Mucosa of stomach (tissue), 1 donor: ENCODE results near the gene RGL3.
"Not testable (repeated sequence)": the region's sequence is repeated elsewhere in the genome, so short reads cannot be mapped to it uniquely, and the experiment has no call there.

Experiments used
- H3K27me3 ChIP-seq: one replicate; pipeline ENCODE4 v1.7.0; 2013; ENCODE audit warnings: mild to moderate bottlenecking, low read length; ENCODE audit not compliant: control insufficient read depth, insufficient read depth
- H3K36me3 ChIP-seq: one replicate; pipeline ENCODE4 v1.7.0; 2013; ENCODE audit warnings: low read length; ENCODE audit not compliant: control insufficient read depth, insufficient read depth
- H3K4me1 ChIP-seq: one replicate; pipeline ENCODE4 v1.7.0; 2013; ENCODE audit warnings: mild to moderate bottlenecking, low read length; ENCODE audit not compliant: control insufficient read depth, insufficient read depth
- H3K4me3 ChIP-seq: one replicate; pipeline ENCODE4 v1.7.0; 2013; ENCODE audit warnings: low read length
- H3K9ac ChIP-seq: one replicate; pipeline ENCODE4 v1.7.0; 2013; ENCODE audit warnings: mild to moderate bottlenecking, low read length, moderate library complexity
- H3K9me3 ChIP-seq: one replicate; pipeline ENCODE4 v1.7.0; 2013; ENCODE audit warnings: mild to moderate bottlenecking, low read length, moderate library complexity; ENCODE audit not compliant: control insufficient read depth
- donor health status: Pancreatic carcinoma.

Gene RGL3

DNA sequence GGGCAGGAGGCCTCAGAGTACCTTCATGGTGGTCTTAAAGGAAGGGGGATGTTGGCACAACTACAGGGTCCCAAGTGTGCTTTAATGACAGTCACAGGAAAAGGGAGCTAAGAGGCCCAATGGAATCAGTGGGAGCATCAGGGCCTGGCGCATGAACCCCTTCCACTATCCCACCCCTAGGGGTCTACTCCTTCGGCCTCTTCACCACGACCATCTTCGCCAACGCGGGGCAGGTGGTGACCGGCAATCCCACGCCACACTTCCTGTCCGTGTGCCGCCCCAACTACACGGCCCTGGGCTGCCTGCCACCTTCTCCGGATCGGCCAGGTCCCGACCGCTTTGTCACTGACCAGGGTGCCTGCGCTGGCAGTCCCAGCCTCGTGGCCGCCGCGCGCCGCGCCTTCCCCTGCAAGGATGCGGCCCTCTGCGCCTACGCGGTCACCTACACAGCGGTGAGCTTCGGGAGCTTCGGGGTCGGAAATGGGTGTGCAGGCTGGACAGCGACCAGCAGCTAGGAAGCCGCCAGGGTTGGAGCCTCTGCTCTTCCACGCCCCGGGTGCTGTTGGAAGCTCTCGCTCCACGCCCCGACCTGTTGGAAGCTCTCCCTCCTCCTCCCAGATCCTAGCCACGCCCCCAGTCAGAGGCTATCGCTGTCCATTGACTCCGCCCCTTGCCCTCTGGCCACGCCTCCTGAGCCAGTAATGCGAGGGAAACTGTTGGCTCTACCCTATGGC lies 57.9 kb downstream of the RGL3 start:
- peaks cover 7% of the 10 kb centered on the region for H3K4me1 ChIP-seq
- H3K27me3 ChIP-seq = no peaks in the 10 kb centered on the region
- no peaks in the 10 kb centered on the region for H3K9me3 ChIP-seq
- H3K9ac ChIP-seq = no peak overlapping the region
- H3K36me3 ChIP-seq = no peaks in the 10 kb centered on the region
- H3K4me3 ChIP-seq = no peak overlapping the region

DNA sequence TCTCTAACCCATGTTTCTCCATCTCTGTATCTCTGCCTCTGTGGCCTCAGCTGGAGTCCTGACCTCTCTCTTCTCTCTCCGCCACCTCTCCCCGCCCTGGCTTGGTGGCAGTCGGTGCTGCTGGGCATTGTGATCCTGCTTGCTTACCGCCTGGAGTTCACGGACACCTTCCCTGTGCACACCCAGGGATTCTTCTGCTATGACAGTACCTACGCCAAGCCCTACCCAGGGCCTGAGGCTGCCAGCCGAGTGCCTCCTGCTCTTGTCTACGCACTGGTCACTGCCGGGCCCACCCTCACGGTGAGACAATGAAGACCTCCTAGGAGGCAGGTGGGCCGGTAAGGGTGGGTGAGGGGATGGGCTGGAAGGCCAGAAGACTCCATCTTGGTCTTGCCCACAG lies 59.7 kb downstream of the RGL3 start:
- Histone ChIP-seq H3K36me3 (no peaks in the 10 kb centered on the region), H3K4me1 (peaks cover 13% of the 10 kb centered on the region), H3K9me3 (no peaks in the 10 kb centered on the region), H3K27me3 (no peaks in the 10 kb centered on the region), H3K9ac (no peak overlapping the region), H3K4me3 (no peak overlapping the region)

DNA sequence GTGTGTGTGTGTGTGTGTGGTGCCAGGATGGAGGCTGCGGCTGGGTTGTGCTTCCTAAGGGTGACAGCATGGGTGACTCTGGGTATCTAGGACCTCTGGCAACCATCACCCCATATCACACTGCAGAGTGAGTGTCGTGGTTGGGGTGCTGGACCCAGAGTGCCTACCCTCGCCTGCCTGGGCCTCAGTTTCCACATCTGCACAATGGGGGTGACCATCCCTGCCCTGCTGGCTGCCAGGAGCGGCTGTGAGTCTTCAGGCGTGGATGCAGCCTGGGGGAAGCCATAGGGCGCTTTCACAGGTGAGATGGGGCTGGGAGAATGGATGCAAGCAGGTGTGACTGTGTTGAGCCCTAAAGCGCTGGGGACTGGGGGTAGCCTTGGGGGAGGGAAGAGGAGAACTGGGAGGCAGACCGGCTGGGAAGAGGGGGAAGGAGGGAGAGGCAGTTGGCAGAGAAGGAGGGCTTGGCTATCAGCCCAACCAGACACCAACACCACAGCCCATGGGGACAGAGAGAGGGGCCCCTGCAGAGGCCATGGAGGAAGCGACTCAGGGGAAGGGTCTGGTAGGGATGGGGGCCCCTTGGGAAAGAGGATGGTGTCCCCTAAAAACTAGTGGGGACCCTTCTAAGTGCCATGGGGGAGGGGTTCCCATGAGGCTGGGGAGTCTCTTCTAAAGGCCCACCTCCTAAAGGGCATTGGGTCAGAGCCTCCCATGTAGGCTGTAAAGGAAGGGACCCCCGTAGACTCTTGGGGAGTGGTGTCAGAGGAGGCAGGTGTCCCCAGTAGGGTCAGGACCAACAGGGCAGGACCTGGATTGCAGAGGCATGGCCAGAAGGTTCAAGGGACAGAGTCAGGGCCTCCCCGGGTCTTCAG lies 62.2 kb downstream of the RGL3 start:
- Histone ChIP-seq H3K9ac (no peak overlapping the region), H3K27me3 (no peaks in the 10 kb centered on the region), H3K4me1 (peaks cover 12% of the 10 kb centered on the region), H3K4me3 (no peak overlapping the region), H3K36me3 (no peaks in the 10 kb centered on the region), H3K9me3 (no peaks in the 10 kb centered on the region)

- H3K9me3 ChIP-seq = no peaks in the 10 kb centered on the region
- H3K9ac ChIP-seq = peak overlapping the region; percentile 47
- H3K27me3 ChIP-seq = no peaks in the 10 kb centered on the region
- no peak overlapping the region for H3K4me3 ChIP-seq
- peaks cover 8% of the 10 kb centered on the region for H3K4me1 ChIP-seq
- no peaks in the 10 kb centered on the region for H3K36me3 ChIP-seq
Observed at GRCh38 chr19:11356074-11356397, 63.1 kb downstream of the RGL3 start.

DNA sequence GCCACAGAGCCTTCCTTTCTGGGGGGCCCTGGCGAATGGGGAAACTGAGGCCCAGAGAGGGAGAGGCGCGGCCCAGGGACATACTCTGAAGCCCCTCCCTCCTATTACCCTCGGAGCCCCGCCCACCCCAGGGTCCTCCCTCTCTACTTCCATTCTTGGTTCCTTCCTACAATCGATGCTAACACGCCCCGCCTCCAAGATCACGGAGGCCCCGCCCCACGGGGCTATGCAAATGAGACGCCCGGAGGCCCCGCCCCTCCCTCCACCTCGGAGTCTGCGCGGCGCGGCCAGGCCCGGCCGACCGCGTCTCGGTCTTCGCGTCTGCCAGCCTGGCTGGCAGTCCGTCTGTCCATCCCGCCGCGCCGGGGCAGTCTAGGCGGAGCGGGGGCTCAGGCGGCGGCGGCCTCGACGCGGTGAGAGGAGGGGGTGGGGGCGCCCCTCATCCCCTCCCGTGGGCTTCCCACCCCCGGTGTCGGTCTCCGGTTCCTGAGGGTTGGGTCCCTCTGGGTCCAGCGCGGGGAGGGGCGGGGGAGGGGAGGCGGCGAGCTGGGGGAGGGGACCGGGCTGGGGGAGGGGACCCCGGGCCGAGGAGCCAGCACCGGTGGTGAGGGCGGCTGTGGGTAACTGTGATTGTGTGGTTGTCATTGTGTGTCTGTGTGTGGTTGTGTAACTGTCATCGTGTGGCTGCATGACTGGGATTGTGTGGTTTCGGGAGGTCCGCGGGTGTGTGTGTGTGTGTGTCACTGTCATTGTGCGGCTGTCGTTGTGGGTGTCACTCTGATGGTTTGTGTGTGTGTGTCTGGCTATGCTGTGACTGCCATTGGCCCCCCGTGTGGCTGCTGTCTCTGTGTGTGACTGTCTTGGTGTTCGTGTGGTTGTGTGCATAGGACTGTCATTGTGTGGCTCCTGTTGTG lies 63.7 kb downstream of the RGL3 start, which contains the start of gene PLPPR2:
TSS of gene PLPPR2 (plus strand) at position 273 of the 914 bp plus-strand sequence. CDS start 2,242 bp downstream, outside the sequence.
- H3K9me3 ChIP-seq = no peaks in the 10 kb centered on the region
- no peak within 1 kb of the TSS for H3K4me3 ChIP-seq
- H3K4me1 ChIP-seq = peaks cover 8% of the 10 kb centered on the region
- no peaks in the 10 kb centered on the region for H3K36me3 ChIP-seq
- peak within 1 kb of the TSS; percentile 47 for H3K9ac ChIP-seq
- no peaks in the 10 kb centered on the region for H3K27me3 ChIP-seq

DNA sequence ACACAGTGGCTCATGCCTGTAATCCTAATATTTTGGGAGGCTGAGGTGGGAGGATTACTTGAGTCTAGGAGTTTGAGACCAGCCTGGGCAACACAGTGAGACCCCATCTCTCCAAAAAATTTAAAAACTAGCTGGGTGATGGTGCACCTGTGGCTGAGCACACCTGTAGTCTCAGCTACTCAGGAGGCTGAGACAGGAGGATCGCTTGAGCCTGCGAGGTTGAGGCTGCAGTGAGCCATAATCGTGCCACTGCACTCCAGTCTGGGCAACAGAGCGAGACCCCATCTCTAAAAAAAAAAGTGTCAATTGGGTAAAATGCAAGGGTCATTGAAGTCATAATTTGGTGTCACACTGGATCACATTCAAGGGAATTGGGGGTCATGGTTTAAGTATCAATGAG lies 65.0 kb downstream of the RGL3 start:
- H3K4me1 ChIP-seq, H3K36me3 ChIP-seq, H3K4me3 ChIP-seq, H3K9ac ChIP-seq, H3K27me3 ChIP-seq, H3K9me3 ChIP-seq: not testable (repeated sequence)

- Histone ChIP-seq H3K9me3 (no peaks in the 10 kb centered on the region), H3K4me1 (peaks cover 15% of the 10 kb centered on the region), H3K36me3 (no peaks in the 10 kb centered on the region), H3K4me3 (no peak overlapping the region), H3K9ac (no peak overlapping the region), H3K27me3 (no peaks in the 10 kb centered on the region)
Observed at GRCh38 chr19:11349171-11349570, 69.9 kb downstream of the RGL3 start.

DNA sequence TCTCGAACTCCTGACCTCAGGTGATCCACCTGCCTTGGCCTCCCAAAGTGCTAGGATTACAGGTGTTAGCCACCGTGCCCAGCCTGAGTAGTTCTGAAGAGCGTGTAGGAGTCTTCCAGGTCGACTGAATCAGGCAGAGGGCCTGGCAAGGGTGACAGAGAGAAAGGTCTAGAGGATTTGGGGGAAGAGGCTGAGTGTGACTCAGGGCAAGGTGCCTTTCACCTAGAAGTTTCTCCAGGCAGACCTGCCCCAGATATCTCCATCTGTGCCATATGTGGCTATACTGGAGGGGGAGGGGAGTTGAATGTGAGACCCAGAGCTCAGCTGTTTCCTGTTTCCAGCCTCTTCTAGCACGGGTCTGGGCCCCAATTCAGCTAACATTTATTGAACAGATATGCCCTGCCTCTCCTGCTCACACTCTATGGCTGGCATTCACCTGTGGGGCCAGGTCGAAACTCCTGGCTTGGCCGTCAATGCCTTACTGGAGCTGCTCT lies 71.5 kb downstream of the RGL3 start:
- Histone ChIP-seq H3K9me3 (no peaks in the 10 kb centered on the region), H3K27me3 (no peaks in the 10 kb centered on the region), H3K4me3 (no peak overlapping the region), H3K9ac (no peak overlapping the region), H3K4me1 (peaks cover 17% of the 10 kb centered on the region), H3K36me3 (no peaks in the 10 kb centered on the region)

GRCh38 chr19:11346104-11346940 lies 72.8 kb downstream of the RGL3 start, which contains the start of the genes CCDC159 and TMEM205:
Gene CCDC159 (plus strand): TSS chr19:11346519. CDS start chr19:11346607, 88 bp downstream.
Gene TMEM205 (minus strand): TSS chr19:11346268. CDS start chr19:11345619, 649 bp downstream.
- Histone ChIP-seq H3K27me3 (no peaks in the 10 kb centered on the region), H3K9ac (peak within 1 kb of the TSS; percentile 61), H3K4me3 (peak within 1 kb of the TSS; percentile 39), H3K36me3 (no peaks in the 10 kb centered on the region), H3K9me3 (no peaks in the 10 kb centered on the region), H3K4me1 (peaks cover 17% of the 10 kb centered on the region)

DNA sequence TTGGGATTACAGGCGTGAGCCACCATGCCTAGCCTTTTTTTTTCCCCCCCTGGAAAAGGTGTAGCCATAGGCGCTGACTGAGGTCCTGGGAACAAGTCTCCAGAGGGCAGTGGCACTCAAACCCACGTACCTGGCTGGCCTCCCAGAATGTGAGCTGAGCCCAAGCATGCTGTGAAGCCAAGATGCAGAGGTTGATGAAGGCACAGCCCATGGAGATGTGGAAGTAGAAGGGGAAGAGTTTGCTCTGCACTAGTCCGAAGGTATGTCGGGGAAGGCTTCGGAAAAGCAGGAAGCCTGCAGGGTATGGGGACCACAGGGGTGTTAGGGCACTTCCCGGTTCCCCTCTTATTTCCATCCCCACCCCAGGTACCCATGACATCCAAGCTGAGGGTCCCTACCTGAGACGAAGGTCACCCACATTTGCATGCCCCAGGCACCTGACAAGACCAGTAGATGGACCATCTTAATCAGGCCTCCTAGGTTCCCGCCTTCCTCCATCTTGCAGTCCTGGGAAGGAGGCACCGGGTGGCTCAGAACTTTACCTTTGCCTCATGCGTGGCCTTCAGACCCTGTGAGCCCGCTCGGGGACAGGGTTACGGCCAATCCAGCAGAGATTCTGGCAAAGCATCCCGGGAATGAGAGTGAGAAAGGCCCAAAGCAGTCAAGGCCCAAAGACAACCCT lies 73.9 kb downstream of the RGL3 start:
- H3K27me3 ChIP-seq = no peaks in the 10 kb centered on the region
- H3K36me3 ChIP-seq = no peaks in the 10 kb centered on the region
- H3K4me1 ChIP-seq = peaks cover 17% of the 10 kb centered on the region
- no peaks in the 10 kb centered on the region for H3K9me3 ChIP-seq
- H3K9ac ChIP-seq = peak overlapping the region; percentile 61
- peak overlapping the region; percentile 39 for H3K4me3 ChIP-seq
